Liver (tissue), 9 donors: ENCODE results near the gene GPR37. TPM values are rescaled to one million over a fixed set of nuclear protein-coding genes. Genes with fewer than 3 reads are reported as not detected.

Source experiments
- DNase-seq: peaks from one replicate; pipeline ENCODE4 v3.0.0-alpha.2; 2017; ENCODE audit warnings: low spot score
- H3K27ac ChIP-seq, 2 donors: one replicate each; pipeline ENCODE4 v1.7.0; 2013; ENCODE audit warnings: inconsistent platforms in 2 of 2, low read length in 2 of 2, control low read depth in 1 of 2, low read depth in 1 of 2, mild to moderate bottlenecking in 1 of 2
- H3K27me3 ChIP-seq, 4 donors: one replicate each; pipeline versions ENCODE4 v1.6.1 to v1.7.0; 2013; ENCODE audit warnings: low read length in 3 of 4, inconsistent platforms in 1 of 4, mild to moderate bottlenecking in 1 of 4, moderate library complexity in 1 of 4; ENCODE audit not compliant: control insufficient read depth in 4 of 4, insufficient read depth in 4 of 4
- H3K36me3 ChIP-seq, 4 donors: one replicate each; pipeline versions ENCODE4 v1.6.1 to v1.7.0; 2013; ENCODE audit warnings: low read length in 3 of 4, mild to moderate bottlenecking in 3 of 4, low read depth in 1 of 4, moderate library complexity in 1 of 4; ENCODE audit not compliant: control insufficient read depth in 4 of 4, insufficient read depth in 3 of 4
- H3K4me1 ChIP-seq, 4 donors: one replicate each; pipeline versions ENCODE4 v1.6.1 to v1.7.0; 2013; ENCODE audit warnings: low read length in 3 of 4, mild to moderate bottlenecking in 3 of 4, moderate library complexity in 1 of 4; ENCODE audit not compliant: control insufficient read depth in 4 of 4, insufficient read depth in 4 of 4
- H3K4me3 ChIP-seq, 3 donors: one replicate each; pipeline versions ENCODE4 v1.6.1 to v1.7.0; 2013; ENCODE audit warnings: low read length in 3 of 3, control low read depth in 1 of 3, low read depth in 1 of 3, mild to moderate bottlenecking in 1 of 3
- H3K9ac ChIP-seq, 2 donors: one replicate each; pipeline ENCODE4 v1.7.0; 2013; ENCODE audit warnings: low read length in 2 of 2, mild to moderate bottlenecking in 2 of 2, moderate library complexity in 2 of 2, control low read depth in 1 of 2, low read depth in 1 of 2
- H3K9me3 ChIP-seq, 4 donors: one replicate each; pipeline versions ENCODE4 v1.6.1 to v1.7.0; 2013; ENCODE audit warnings: low read length in 3 of 4; ENCODE audit not compliant: control insufficient read depth in 4 of 4
- EGR1 ChIP-seq, 2 donors: IDR thresholded peaks; 2 replicates each; pipeline ENCODE4 v1.6.1; 2016 to 2018; ENCODE audit warnings: antibody characterized with exemption in 2 of 2, low read depth in 2 of 2
- FOXA1 ChIP-seq: IDR thresholded peaks from 2 replicates; pipeline ENCODE4 v1.6.1; 2016; ENCODE audit warnings: antibody characterized with exemption
- FOXA2 ChIP-seq: IDR thresholded peaks from 2 replicates; pipeline ENCODE4 v1.6.1; 2016; ENCODE audit warnings: antibody characterized with exemption
- GABPA ChIP-seq, 2 donors: IDR thresholded peaks in 1 of 2; conservative IDR thresholded peaks in 1 of 2; 2 replicates each; pipeline ENCODE4 v1.6.1; 2016; ENCODE audit warnings: antibody characterized with exemption in 2 of 2, mild to moderate bottlenecking in 1 of 2, moderate library complexity in 1 of 2
- HNF4A ChIP-seq, 2 donors: conservative IDR thresholded peaks; 2 replicates each; pipeline ENCODE4 v1.6.1; 2016; ENCODE audit warnings: antibody characterized with exemption in 2 of 2, mild to moderate bottlenecking in 2 of 2
- HNF4G ChIP-seq: IDR thresholded peaks from 2 replicates; pipeline ENCODE4 v1.6.1; 2016; ENCODE audit warnings: antibody characterized with exemption
- NR2F2 ChIP-seq: IDR thresholded peaks from 2 replicates; pipeline ENCODE4 v1.6.1; 2016; ENCODE audit warnings: antibody characterized with exemption
- RAD21 ChIP-seq, 2 donors: IDR thresholded peaks; 2 replicates each; pipeline ENCODE4 v1.6.1; 2016; ENCODE audit warnings: antibody characterized with exemption in 2 of 2, mild to moderate bottlenecking in 2 of 2
- RXRA ChIP-seq, 2 donors: IDR thresholded peaks; 2 replicates each; pipeline ENCODE4 v1.6.1; 2017 to 2018; ENCODE audit warnings: antibody characterized with exemption in 2 of 2, mild to moderate bottlenecking in 1 of 2
- SP1 ChIP-seq: IDR thresholded peaks from 2 replicates; pipeline ENCODE4 v1.6.1; 2018; ENCODE audit warnings: antibody characterized with exemption, mild to moderate bottlenecking
- TAF1 ChIP-seq: conservative IDR thresholded peaks from 2 replicates; pipeline ENCODE4 v1.6.1; 2016; ENCODE audit warnings: antibody characterized with exemption, mild to moderate bottlenecking
- YY1 ChIP-seq: IDR thresholded peaks from 2 replicates; pipeline ENCODE4 v1.6.1; 2016; ENCODE audit warnings: antibody characterized with exemption, mild to moderate bottlenecking
- WGBS: extraction: QIAGEN DNeasy Blood & Tissue Kit; methylation state at CpG from one replicate; pipeline ENCODE4 v1.1.7; 2013; 5-methylcytosine and 5-hydroxymethylcytosine counted together
- polyA plus RNA-seq, 2 donors: library from polyadenylated mRNA; stranded (reverse) in 1 of 2; unstranded in 1 of 2; fragments of 200-250 nt in 1 of 2; fragments of >200 nt in 1 of 2; fragmentation: Nextera tagmentation in 1 of 2; extraction: Ambion mirVana in 1 of 2; gene quantifications; one replicate each; pipeline versions ENCODE4 v1.2.1 to v1.2.3, GENCODE V29; 2013 to 2015
- total RNA-seq, 2 donors: library from RNA; depleted of rRNA; stranded (reverse); fragments of >200 nt; gene quantifications; one replicate each; pipeline ENCODE4 v1.2.3, GENCODE V29; 2014
- TF ChIP-seq, protein P1 (sequence below): IDR thresholded peaks from 2 replicates; pipeline ENCODE4 v1.6.1; 2016; ENCODE audit warnings: antibody characterized with exemption
- TF ChIP-seq, protein P2 (sequence below): IDR thresholded peaks from 2 replicates; pipeline ENCODE4 v1.6.1; 2016; ENCODE audit warnings: antibody characterized with exemption, mild to moderate bottlenecking
- TF ChIP-seq, protein P3 (sequence below): IDR thresholded peaks from 2 replicates; pipeline ENCODE4 v1.6.1; 2016; ENCODE audit warnings: antibody characterized with exemption
- TF ChIP-seq, protein P4 (sequence below): IDR thresholded peaks from 2 replicates; pipeline ENCODE4 v1.6.1; 2016; ENCODE audit warnings: antibody characterized with exemption
- TF ChIP-seq, protein P5 (sequence below): fragments of 150-350 bp; IDR thresholded peaks from 2 replicates; pipeline ENCODE4 v1.5.1; 2017; ENCODE audit warnings: improper control_type of control experiment, low read depth, low read length; ENCODE audit not compliant: missing input control
- donor health status: healthy.
- donor health status: healthy.
- donor health status: healthy.
- donor health status: healthy.
- donor health status: healthy.

GPR37 gene
- total and polyA plus RNA-seq, 4 donors, result 0.33 to 12.0 (median 8.7) TPM

DNA sequence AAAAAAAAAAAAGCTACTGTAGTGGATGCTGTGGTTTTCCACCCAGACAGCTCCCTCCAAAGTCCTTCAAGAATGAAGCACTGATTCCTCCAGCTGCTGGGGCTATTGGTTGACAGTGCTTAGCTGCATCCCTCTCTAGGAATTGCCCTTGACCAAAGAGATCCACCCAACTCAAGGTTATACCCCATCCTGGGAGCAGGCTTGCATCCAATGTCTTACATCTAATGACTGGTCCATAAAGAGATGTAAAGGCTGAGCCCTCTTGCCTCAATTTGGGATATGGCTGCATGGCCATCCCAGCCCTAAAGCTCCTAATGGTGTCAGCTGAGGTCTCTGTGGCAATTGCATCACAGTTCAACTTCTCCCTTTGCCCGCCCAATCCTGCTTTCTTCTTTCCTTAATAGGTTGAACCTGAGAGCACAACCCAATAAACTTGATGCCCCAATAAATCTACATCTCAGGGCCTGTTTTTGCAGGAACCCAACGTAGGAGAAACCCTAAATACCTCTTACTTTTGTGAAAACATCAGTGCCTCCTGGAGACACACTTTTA is 4.4 kb downstream of the GPR37 start:
- H3K9me3 ChIP-seq, result no peaks in the 10 kb centered on the region
- peaks cover 0 to 1% (median 0%) of the 10 kb centered on the region in 4 donors for H3K36me3 ChIP-seq
- H3K27me3 ChIP-seq, result no peaks in the 10 kb centered on the region
- no peak overlapping the region for H3K9ac ChIP-seq
- no peak overlapping the region for H3K27ac ChIP-seq
- no peak overlapping the region for H3K4me3 ChIP-seq
- no peak for DNase-seq
- TF ChIP-seq, protein P1, sequence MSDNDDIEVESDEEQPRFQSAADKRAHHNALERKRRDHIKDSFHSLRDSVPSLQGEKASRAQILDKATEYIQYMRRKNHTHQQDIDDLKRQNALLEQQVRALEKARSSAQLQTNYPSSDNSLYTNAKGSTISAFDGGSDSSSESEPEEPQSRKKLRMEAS, result no peak
- TF ChIP-seq FOXA2 (no peak), SP1 (no peak), RXRA (IDR thresholded peaks at IDR 0.05) (peak; percentile 11 to 74), RAD21 (IDR thresholded peaks at IDR 0.05) (peak in 1 of 2 donors; percentile 31), GABPA (IDR thresholded peaks at IDR 0.05 in 1 of 2, conservative IDR thresholded peaks at IDR 0.05 in 1 of 2) (no peak), FOXA1 (no peak), TAF1 (no peak), HNF4A (conservative IDR thresholded peaks at IDR 0.05) (peak in 1 of 2 donors; percentile 34), HNF4G (no peak)
- TF ChIP-seq, protein P2, sequence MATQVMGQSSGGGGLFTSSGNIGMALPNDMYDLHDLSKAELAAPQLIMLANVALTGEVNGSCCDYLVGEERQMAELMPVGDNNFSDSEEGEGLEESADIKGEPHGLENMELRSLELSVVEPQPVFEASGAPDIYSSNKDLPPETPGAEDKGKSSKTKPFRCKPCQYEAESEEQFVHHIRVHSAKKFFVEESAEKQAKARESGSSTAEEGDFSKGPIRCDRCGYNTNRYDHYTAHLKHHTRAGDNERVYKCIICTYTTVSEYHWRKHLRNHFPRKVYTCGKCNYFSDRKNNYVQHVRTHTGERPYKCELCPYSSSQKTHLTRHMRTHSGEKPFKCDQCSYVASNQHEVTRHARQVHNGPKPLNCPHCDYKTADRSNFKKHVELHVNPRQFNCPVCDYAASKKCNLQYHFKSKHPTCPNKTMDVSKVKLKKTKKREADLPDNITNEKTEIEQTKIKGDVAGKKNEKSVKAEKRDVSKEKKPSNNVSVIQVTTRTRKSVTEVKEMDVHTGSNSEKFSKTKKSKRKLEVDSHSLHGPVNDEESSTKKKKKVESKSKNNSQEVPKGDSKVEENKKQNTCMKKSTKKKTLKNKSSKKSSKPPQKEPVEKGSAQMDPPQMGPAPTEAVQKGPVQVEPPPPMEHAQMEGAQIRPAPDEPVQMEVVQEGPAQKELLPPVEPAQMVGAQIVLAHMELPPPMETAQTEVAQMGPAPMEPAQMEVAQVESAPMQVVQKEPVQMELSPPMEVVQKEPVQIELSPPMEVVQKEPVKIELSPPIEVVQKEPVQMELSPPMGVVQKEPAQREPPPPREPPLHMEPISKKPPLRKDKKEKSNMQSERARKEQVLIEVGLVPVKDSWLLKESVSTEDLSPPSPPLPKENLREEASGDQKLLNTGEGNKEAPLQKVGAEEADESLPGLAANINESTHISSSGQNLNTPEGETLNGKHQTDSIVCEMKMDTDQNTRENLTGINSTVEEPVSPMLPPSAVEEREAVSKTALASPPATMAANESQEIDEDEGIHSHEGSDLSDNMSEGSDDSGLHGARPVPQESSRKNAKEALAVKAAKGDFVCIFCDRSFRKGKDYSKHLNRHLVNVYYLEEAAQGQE, result no peak
- TF ChIP-seq, protein P3, sequence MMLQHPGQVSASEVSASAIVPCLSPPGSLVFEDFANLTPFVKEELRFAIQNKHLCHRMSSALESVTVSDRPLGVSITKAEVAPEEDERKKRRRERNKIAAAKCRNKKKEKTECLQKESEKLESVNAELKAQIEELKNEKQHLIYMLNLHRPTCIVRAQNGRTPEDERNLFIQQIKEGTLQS, result peak; percentile 64
- TF ChIP-seq, protein P4, sequence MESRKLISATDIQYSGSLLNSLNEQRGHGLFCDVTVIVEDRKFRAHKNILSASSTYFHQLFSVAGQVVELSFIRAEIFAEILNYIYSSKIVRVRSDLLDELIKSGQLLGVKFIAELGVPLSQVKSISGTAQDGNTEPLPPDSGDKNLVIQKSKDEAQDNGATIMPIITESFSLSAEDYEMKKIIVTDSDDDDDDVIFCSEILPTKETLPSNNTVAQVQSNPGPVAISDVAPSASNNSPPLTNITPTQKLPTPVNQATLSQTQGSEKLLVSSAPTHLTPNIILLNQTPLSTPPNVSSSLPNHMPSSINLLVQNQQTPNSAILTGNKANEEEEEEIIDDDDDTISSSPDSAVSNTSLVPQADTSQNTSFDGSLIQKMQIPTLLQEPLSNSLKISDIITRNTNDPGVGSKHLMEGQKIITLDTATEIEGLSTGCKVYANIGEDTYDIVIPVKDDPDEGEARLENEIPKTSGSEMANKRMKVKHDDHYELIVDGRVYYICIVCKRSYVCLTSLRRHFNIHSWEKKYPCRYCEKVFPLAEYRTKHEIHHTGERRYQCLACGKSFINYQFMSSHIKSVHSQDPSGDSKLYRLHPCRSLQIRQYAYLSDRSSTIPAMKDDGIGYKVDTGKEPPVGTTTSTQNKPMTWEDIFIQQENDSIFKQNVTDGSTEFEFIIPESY, result no peak
- TF ChIP-seq, protein P5, sequence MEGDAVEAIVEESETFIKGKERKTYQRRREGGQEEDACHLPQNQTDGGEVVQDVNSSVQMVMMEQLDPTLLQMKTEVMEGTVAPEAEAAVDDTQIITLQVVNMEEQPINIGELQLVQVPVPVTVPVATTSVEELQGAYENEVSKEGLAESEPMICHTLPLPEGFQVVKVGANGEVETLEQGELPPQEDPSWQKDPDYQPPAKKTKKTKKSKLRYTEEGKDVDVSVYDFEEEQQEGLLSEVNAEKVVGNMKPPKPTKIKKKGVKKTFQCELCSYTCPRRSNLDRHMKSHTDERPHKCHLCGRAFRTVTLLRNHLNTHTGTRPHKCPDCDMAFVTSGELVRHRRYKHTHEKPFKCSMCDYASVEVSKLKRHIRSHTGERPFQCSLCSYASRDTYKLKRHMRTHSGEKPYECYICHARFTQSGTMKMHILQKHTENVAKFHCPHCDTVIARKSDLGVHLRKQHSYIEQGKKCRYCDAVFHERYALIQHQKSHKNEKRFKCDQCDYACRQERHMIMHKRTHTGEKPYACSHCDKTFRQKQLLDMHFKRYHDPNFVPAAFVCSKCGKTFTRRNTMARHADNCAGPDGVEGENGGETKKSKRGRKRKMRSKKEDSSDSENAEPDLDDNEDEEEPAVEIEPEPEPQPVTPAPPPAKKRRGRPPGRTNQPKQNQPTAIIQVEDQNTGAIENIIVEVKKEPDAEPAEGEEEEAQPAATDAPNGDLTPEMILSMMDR, result no peak
- H3K4me1 ChIP-seq, result peaks cover 9 to 36% (median 19%) of the 10 kb centered on the region in 4 donors
- WGBS, result 83% methylated on average over 2 of the region's 2 CpGs

DNA sequence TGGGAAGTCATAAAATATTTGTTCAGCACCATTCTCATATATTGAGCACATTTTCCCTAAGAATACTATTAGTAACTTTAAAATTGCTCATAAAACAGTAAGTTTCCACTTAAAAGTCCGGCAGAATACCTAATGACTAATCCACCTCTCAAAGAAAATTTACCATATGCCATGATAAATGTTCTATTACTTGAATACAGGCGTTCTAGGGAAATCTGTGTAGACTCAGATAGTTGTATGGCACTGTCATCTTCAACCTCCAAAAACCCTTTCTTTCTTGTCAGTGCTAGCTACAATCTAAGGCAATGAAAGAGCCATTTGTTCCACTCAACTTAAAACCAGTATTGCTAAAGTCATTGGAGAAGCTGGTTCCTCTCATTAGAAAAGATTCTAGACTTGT is 7.3 kb downstream of the GPR37 start:
- peaks cover 2 to 11% (median 5%) of the 10 kb centered on the region in 4 donors for H3K4me1 ChIP-seq
- no peaks in the 10 kb centered on the region for H3K27me3 ChIP-seq
- no peak overlapping the region for H3K27ac ChIP-seq
- DNase-seq, result no peak
- H3K9me3 ChIP-seq, result no peaks in the 10 kb centered on the region
- WGBS, result 78% methylated on average over 2 of the region's 2 CpGs
- no peak overlapping the region for H3K4me3 ChIP-seq
- H3K9ac ChIP-seq, result no peak overlapping the region
- peaks cover 0 to 1% (median 0%) of the 10 kb centered on the region in 4 donors for H3K36me3 ChIP-seq
- TF ChIP-seq YY1 (no peak), RXRA (IDR thresholded peaks at IDR 0.05) (no peak), HNF4G (no peak), RAD21 (IDR thresholded peaks at IDR 0.05) (no peak), HNF4A (conservative IDR thresholded peaks at IDR 0.05) (no peak), NR2F2 (no peak), SP1 (no peak), FOXA2 (no peak), EGR1 (IDR thresholded peaks at IDR 0.05; ENCODE audit: low read depth in 2 of 2) (no peak), GABPA (IDR thresholded peaks at IDR 0.05 in 1 of 2, conservative IDR thresholded peaks at IDR 0.05 in 1 of 2) (no peak), FOXA1 (no peak)
- TF ChIP-seq, protein P2, result no peak
- TF ChIP-seq, protein P1, result no peak
- TF ChIP-seq, protein P3, result no peak
